B cell (primary cell): ENCODE measurements around the gene GRK5.

Source experiments
- CTCF ChIP-seq: fragments of 200-600 bp; IDR thresholded peaks from one replicate; pipeline ENCODE4 v1.8.0; 2022; ENCODE audit warnings: antibody characterized with exemption, mild to moderate bottlenecking
- EZH2 ChIP-seq: IDR thresholded peaks from 2 replicates; pipeline ENCODE4 v1.6.1; 2012; ENCODE audit warnings: borderline replicate concordance, low read depth, mild to moderate bottlenecking, moderate library complexity, low read length; ENCODE audit not compliant: insufficient read depth, poor library complexity, severe bottlenecking

- no peak for TF ChIP-seq EZH2
- no peak for TF ChIP-seq CTCF
Measured at GRCh38 chr10:119331061-119331460, 123.7 kb downstream of the GRK5 start.
